NCI-H146 treated with DMSO at 0.1 percent for 48 hours (cell line): Measurements from ENCODE around the gene NAA80.

ENCODE experiments used
- DNase-seq: peaks from one replicate; lab custom pipeline; 2025; ENCODE audit not compliant: unreplicated experiment; lab: John Stamatoyannopoulos, UW

The NAA80 gene

GRCh38 chr3:50330330-50330729 lies 31.1 kb upstream of the NAA80 start:
- DNase-seq: no peak

GRCh38 chr3:50327943-50328691 lies 28.9 kb upstream of the NAA80 start, which contains the start of gene TUSC2:
TUSC2 (minus strand) TSS chr3:50328223; CDS start chr3:50328099, 124 bp downstream.
- DNase-seq: peak; percentile 78

GRCh38 chr3:50327129-50327528 lies 27.9 kb upstream of the NAA80 start:
- DNase-seq: no peak

GRCh38 chr3:50326182-50326541 lies 27.0 kb upstream of the NAA80 start:
- no peak for DNase-seq

- no peak for DNase-seq
These were observed 26.4 kb upstream of the NAA80 start for GRCh38 chr3:50325497-50326181.

- no peak for DNase-seq
These were observed 25.9 kb upstream of the NAA80 start for GRCh38 chr3:50325113-50325480.

- DNase-seq: peak; percentile 1
These were observed 25.3 kb upstream of the NAA80 start for GRCh38 chr3:50324351-50325112.

GRCh38 chr3:50323614-50324199 lies 24.5 kb upstream of the NAA80 start:
- DNase-seq: no peak

- DNase-seq: no peak
These were observed 23.9 kb upstream of the NAA80 start for GRCh38 chr3:50323092-50323600.

- DNase-seq: no peak
These were observed 23.3 kb upstream of the NAA80 start, which contains the start of gene HYAL2 for GRCh38 chr3:50322386-50323091. HYAL2 (minus strand) TSS chr3:50322745; CDS start chr3:50320489, 2,256 bp downstream.

GRCh38 chr3:50322115-50322385 lies 22.8 kb upstream of the NAA80 start:
- no peak for DNase-seq

GRCh38 chr3:50321336-50322114 lies 22.3 kb upstream of the NAA80 start:
- peak; percentile 52 for DNase-seq

GRCh38 chr3:50320853-50321335 lies 21.7 kb upstream of the NAA80 start:
- peak; percentile 25 for DNase-seq

- DNase-seq: no peak
These were observed 20.9 kb upstream of the NAA80 start for GRCh38 chr3:50319894-50320625.

- DNase-seq: no peak
These were observed 20.1 kb upstream of the NAA80 start for GRCh38 chr3:50319181-50319893.

- DNase-seq: no peak
These were observed 19.4 kb upstream of the NAA80 start for GRCh38 chr3:50318615-50319014.

- no peak for DNase-seq
These were observed 19.0 kb upstream of the NAA80 start for GRCh38 chr3:50318163-50318562.

- no peak for DNase-seq
These were observed 18.1 kb upstream of the NAA80 start for GRCh38 chr3:50317300-50317699.
